Measurements from ENCODE around the gene MAP3K6.

GRCh38 chr1:27392778-27393635, 26.2 kb upstream of the MAP3K6 start:
- TF ChIP-seq CTCF (IDR thresholded peaks at IDR 0.05), result no peak
- no peak for TF ChIP-seq POLR2A (IDR thresholded peaks at IDR 0.05)

All from testis (tissue), 2 donors.